Fibroblast of lung (primary cell): ENCODE data around the gene PAIP1. TPM values are rescaled to one million over a fixed set of nuclear protein-coding genes. Genes with fewer than 3 reads are reported as not detected.

ENCODE experiments used
- DNase-seq, 2 donors: peaks; one replicate each; pipeline versions ENCODE4 v3.0.0 to v3.0.0-alpha.2; 2010; ENCODE audit warnings: low read depth in 2 of 2
- H2AFZ ChIP-seq: 2 replicates; pipeline ENCODE4 v1.5.1; 2012; ENCODE audit warnings: low read length, control low read depth, inconsistent platforms
- H3K27ac ChIP-seq: 2 replicates; pipeline ENCODE4 v1.5.1; 2011; ENCODE audit warnings: low read length, control low read depth; ENCODE audit not compliant: insufficient read depth
- H3K27me3 ChIP-seq: 2 replicates; pipeline ENCODE4 v1.5.1; 2011; ENCODE audit warnings: mild to moderate bottlenecking, low read length; ENCODE audit not compliant: control insufficient read depth, insufficient read depth
- H3K36me3 ChIP-seq: 2 replicates; pipeline ENCODE4 v1.5.1; 2011; ENCODE audit warnings: low read length; ENCODE audit not compliant: control insufficient read depth, insufficient read depth
- H3K4me1 ChIP-seq: 2 replicates; pipeline ENCODE4 v1.5.1; 2011; ENCODE audit warnings: low read length; ENCODE audit not compliant: control insufficient read depth, insufficient read depth; ENCODE audit errors: extremely low read depth
- H3K4me2 ChIP-seq: 2 replicates; pipeline ENCODE4 v1.5.1; 2011; ENCODE audit warnings: low read length, control low read depth; ENCODE audit not compliant: insufficient read depth; ENCODE audit errors: extremely low read depth
- H3K4me3 ChIP-seq, 4 experiments: fragments of 200-600 bp in 1 of 4; sonication (generic) in 1 of 4; replicated peaks in 1 of 4; 2 replicates each; pipeline ENCODE4 v1.5.1; 2011 to 2016; ENCODE audit warnings: low read length in 4 of 4, low read depth in 3 of 4, mild to moderate bottlenecking in 3 of 4, control low read depth in 2 of 4, inconsistent platforms in 1 of 4, mixed read lengths in 1 of 4; ENCODE audit not compliant: insufficient read depth in 1 of 4; ENCODE audit errors: control extremely low read depth in 1 of 4
- H3K79me2 ChIP-seq: 2 replicates; pipeline ENCODE4 v1.5.1; 2012; ENCODE audit warnings: mild to moderate bottlenecking, low read length, inconsistent platforms; ENCODE audit not compliant: control insufficient read depth, insufficient read depth
- H3K9ac ChIP-seq: 2 replicates; pipeline ENCODE4 v1.5.1; 2011; ENCODE audit warnings: mild to moderate bottlenecking, low read length, control low read depth; ENCODE audit not compliant: insufficient read depth
- H3K9me3 ChIP-seq: 2 replicates; pipeline ENCODE4 v1.5.1; 2012; ENCODE audit warnings: low read depth, low read length; ENCODE audit not compliant: control insufficient read depth, insufficient read depth
- H4K20me1 ChIP-seq: 2 replicates; pipeline ENCODE4 v1.5.1; 2011; ENCODE audit warnings: low read length; ENCODE audit not compliant: control insufficient read depth, insufficient read depth; ENCODE audit errors: extremely low read depth
- CTCF ChIP-seq, 2 donors: IDR thresholded peaks in 1 of 2; conservative IDR thresholded peaks in 1 of 2; 1 replicate in 1 of 2; 2 replicates in 1 of 2; pipeline ENCODE4 v1.5.1; 2011 to 2012; ENCODE audit warnings: low read length in 2 of 2, control low read depth in 1 of 2, inconsistent platforms in 1 of 2, low read depth in 1 of 2, mild to moderate bottlenecking in 1 of 2
- EZH2 ChIP-seq: IDR thresholded peaks from 2 replicates; pipeline ENCODE4 v1.5.1; 2012; ENCODE audit warnings: low read length, control low read depth, mild to moderate bottlenecking; ENCODE audit errors: missing control alignments
- polyA minus RNA-seq: library from RNA; depleted of rRNA, polyadenylated mRNA; stranded (reverse); fragments of >200 nt; gene quantifications from 2 replicates; pipeline ENCODE4 v1.2.3, GENCODE V29; 2011; ENCODE audit warnings: low replicate concordance
- polyA plus RNA-seq, 2 donors: library from polyadenylated mRNA; depleted of rRNA in 1 of 2; stranded (reverse) in 1 of 2; unstranded in 1 of 2; fragments of >200 nt; gene quantifications; 2 replicates each; pipeline ENCODE4 v1.2.1, GENCODE V29; 2011 to 2012; ENCODE audit warnings: missing spikeins in 1 of 2
- total RNA-seq: library from RNA; depleted of rRNA; stranded (reverse); fragments of >200 nt; gene quantifications from 2 replicates; pipeline ENCODE4 v1.2.1, GENCODE V29; 2014

The PAIP1 gene
- 85.4 and 110 TPM in 2 replicates for total RNA-seq
- polyA plus RNA-seq = 101 and 120 TPM in 2 replicates
- polyA plus RNA-seq (2012) = 66.2 and 70.4 TPM in 2 replicates
- polyA minus RNA-seq = 9.8 and 20.8 TPM in 2 replicates

- Histone ChIP-seq H3K27ac (peak within 1 kb of the TSS; percentile 78), H3K4me2 (peak within 1 kb of the TSS; percentile 84), H3K9me3 (no peaks in the 10 kb centered on the region), H3K27me3 (no peaks in the 10 kb centered on the region), H4K20me1 (no peaks in the 10 kb centered on the region), H3K4me3 (peak within 1 kb of the TSS; percentile 76 to 89 (median 83)), H2AFZ (peak within 1 kb of the TSS; percentile 79), H3K79me2 (peaks cover 43% of the 10 kb centered on the region), H3K36me3 (peaks cover 2% of the 10 kb centered on the region), H3K4me1 (peaks cover 5% of the 10 kb centered on the region), H3K9ac (peak within 1 kb of the TSS; percentile 83)
- DNase-seq = peak; percentile 88 to 89
- TF ChIP-seq CTCF (conservative IDR thresholded peaks at IDR 0.05 in 1 of 2, IDR thresholded peaks at IDR 0.05 in 1 of 2; ENCODE audit: low read depth in 1 of 2, low read length in 2 of 2) (peak; percentile 8 to 47), EZH2 (no peak)
These were observed at the start of gene PAIP1 for GRCh38 chr5:43556857-43557542. TSS of gene PAIP1 (minus strand) at chr5:43557077. CDS start at chr5:43556846, 231 bp downstream.

- H3K27ac ChIP-seq = no peak overlapping the region
- no peaks in the 10 kb centered on the region for H3K27me3 ChIP-seq
- no peak overlapping the region for H3K9ac ChIP-seq
- no peaks in the 10 kb centered on the region for H4K20me1 ChIP-seq
- DNase-seq = no peak
- H3K79me2 ChIP-seq = peaks cover 30% of the 10 kb centered on the region
- peaks cover 3% of the 10 kb centered on the region for H3K36me3 ChIP-seq
- H2AFZ ChIP-seq = no peak overlapping the region
- TF ChIP-seq CTCF (conservative IDR thresholded peaks at IDR 0.05 in 1 of 2, IDR thresholded peaks at IDR 0.05 in 1 of 2; ENCODE audit: low read depth in 1 of 2, low read length in 2 of 2) (no peak), EZH2 (no peak)
- peaks cover 6% of the 10 kb centered on the region for H3K4me1 ChIP-seq
- H3K9me3 ChIP-seq = no peaks in the 10 kb centered on the region
- H3K4me2 ChIP-seq = no peak overlapping the region
- no peak overlapping the region for H3K4me3 ChIP-seq
These were observed 49.5 kb upstream of the PAIP1 start for GRCh38 chr5:43606351-43606750.

GRCh38 chr5:43604699-43605098 lies 47.8 kb upstream of the PAIP1 start:
- no peak overlapping the region for H2AFZ ChIP-seq
- H3K9me3 ChIP-seq = no peaks in the 10 kb centered on the region
- H3K9ac ChIP-seq = no peak overlapping the region
- peak overlapping the region; percentile 25 for H3K4me2 ChIP-seq
- peak overlapping the region in 1 of 4 experiments; percentile 64 for H3K4me3 ChIP-seq
- peaks cover 6% of the 10 kb centered on the region for H3K4me1 ChIP-seq
- H4K20me1 ChIP-seq = no peaks in the 10 kb centered on the region
- no peak for DNase-seq
- no peaks in the 10 kb centered on the region for H3K27me3 ChIP-seq
- peaks cover under 1% of the 10 kb centered on the region for H3K36me3 ChIP-seq
- peaks cover 30% of the 10 kb centered on the region for H3K79me2 ChIP-seq
- no peak for TF ChIP-seq EZH2
- TF ChIP-seq CTCF (conservative IDR thresholded peaks at IDR 0.05 in 1 of 2, IDR thresholded peaks at IDR 0.05 in 1 of 2; ENCODE audit: low read depth in 1 of 2, low read length in 2 of 2) = no peak
- no peak overlapping the region for H3K27ac ChIP-seq
